Esophagus squamous epithelium (tissue), 5 donors: ENCODE data around the gene TMEM127. TPM values are rescaled to one million over a fixed set of nuclear protein-coding genes. Genes with fewer than 3 reads are reported as not detected.
"Not testable (repeated sequence)": the region's sequence is repeated elsewhere in the genome, so short reads cannot be mapped to it uniquely, and the experiment has no call there.

Experiments
- DNase-seq: peaks from one replicate; lab custom pipeline; 2025; lab: John Stamatoyannopoulos, UW
- H3K27ac ChIP-seq, 4 donors: fragments of 200-600 bp; sonication (generic); one replicate each; pipeline ENCODE4 v1.5.1; 2016 to 2019; ENCODE audit warnings: mild to moderate bottlenecking in 1 of 4
- H3K27me3 ChIP-seq, 4 donors: fragments of 200-600 bp; sonication (generic); 1 replicate in 3 of 4; 2 replicates in 1 of 4; pipeline versions ENCODE4 v1.5.1 to v1.6.0; 2017 to 2021; ENCODE audit warnings: antibody characterized with exemption in 1 of 4
- H3K36me3 ChIP-seq, 3 donors: fragments of 200-600 bp; sonication (generic); one replicate each; pipeline ENCODE4 v1.5.1; 2016 to 2019
- H3K4me1 ChIP-seq, 3 donors: fragments of 200-600 bp; sonication (generic); one replicate each; pipeline ENCODE4 v1.5.1; 2017 to 2019
- H3K4me3 ChIP-seq, 4 donors: fragments of 200-600 bp; sonication (generic); 1 replicate in 3 of 4; 2 replicates in 1 of 4; pipeline ENCODE4 v1.5.1; 2016 to 2019; ENCODE audit warnings: mild to moderate bottlenecking in 2 of 4, moderate library complexity in 1 of 4
- H3K9me3 ChIP-seq, 3 donors: fragments of 200-600 bp; sonication (generic); one replicate each; pipeline ENCODE4 v1.5.1; 2016 to 2019
- CTCF ChIP-seq, 6 experiments: fragments of 450-650 bp in 4 of 6; fragments of 200-600 bp in 2 of 6; sonication (generic) in 2 of 6; IDR thresholded peaks; one replicate each; pipeline ENCODE4 v1.5.1; 2016 to 2019; ENCODE audit warnings: antibody characterized with exemption in 6 of 6, mild to moderate bottlenecking in 4 of 6, moderate library complexity in 4 of 6
- POLR2A ChIP-seq, 4 donors: fragments of 450-650 bp; IDR thresholded peaks; one replicate each; pipeline ENCODE4 v1.6.1; 2017; ENCODE audit warnings: antibody characterized with exemption in 4 of 4, mild to moderate bottlenecking in 4 of 4, moderate library complexity in 3 of 4
- WGBS, 2 donors: methylation state at CpG; one replicate each; pipeline ENCODE4 v1.1.5; 2018; 5-methylcytosine and 5-hydroxymethylcytosine counted together
- intact Hi-C: fragments of 100-400 bp; cut with DNase I; formaldehyde crosslinking; loops from one replicate; pipeline ENCODE4 v1.15.0; 2022
- total RNA-seq, 4 donors: library from RNA; depleted of rRNA; stranded (reverse); fragments of >200 nt; gene quantifications; one replicate each; pipeline ENCODE4 v1.1.0, GENCODE V29; 2016
- donor health status: DM: yes; HTN: yes; CAD: no.

Gene TMEM127
- total RNA-seq, 4 donors from 2014 or later = 26.0 to 45.9 (median 30.5) TPM

GRCh38 chr2:96258166-96259022 lies 7.4 kb downstream of the TMEM127 start:
- H3K9me3 ChIP-seq = no peaks in the 10 kb centered on the region
- H3K4me3 ChIP-seq = no peak overlapping the region
- DNase-seq = no peak
- peak overlapping the region; percentile 22 to 92 (median 88) for H3K27ac ChIP-seq
- intact Hi-C loops = loop anchor here (5.0 kb wide), 1 partner anchor 46 kb away; no protein-coding TSS in a partner anchor
- TF ChIP-seq POLR2A (IDR thresholded peaks at IDR 0.05) (no peak), CTCF (IDR thresholded peaks at IDR 0.05) (no peak)
- H3K36me3 ChIP-seq = peaks cover 16 to 76% (median 23%) of the 10 kb centered on the region in 3 donors
- 82 to 84% methylated on average over 5 of the region's 7 CpGs for WGBS, 2 donors
- no peaks in the 10 kb centered on the region for H3K27me3 ChIP-seq
- H3K4me1 ChIP-seq = peaks cover 26 to 95% (median 49%) of the 10 kb centered on the region in 3 donors

- 74 to 95% methylated on average over 2 to 3 of the region's 3 CpGs for WGBS, 2 donors
- intact Hi-C loops = loop anchor here (5.0 kb wide), 1 partner anchor 45 kb away; no protein-coding TSS in a partner anchor
- H3K4me3 ChIP-seq, H3K27me3 ChIP-seq, DNase-seq, H3K9me3 ChIP-seq: not testable (repeated sequence)
- peak overlapping the region in 3 of 4 donors; percentile 86 to 92 (median 91) for H3K27ac ChIP-seq
- H3K36me3 ChIP-seq = peaks cover 22 to 79% (median 29%) of the 10 kb centered on the region in 3 donors
- H3K4me1 ChIP-seq = peaks cover 26 to 89% (median 45%) of the 10 kb centered on the region in 3 donors
Observed at GRCh38 chr2:96257744-96258143, 8.1 kb downstream of the TMEM127 start.

GRCh38 chr2:96256611-96257113 lies 9.1 kb downstream of the TMEM127 start:
- TF ChIP-seq CTCF (IDR thresholded peaks at IDR 0.05) (no peak), POLR2A (IDR thresholded peaks at IDR 0.05) (no peak)
- no peaks in the 10 kb centered on the region for H3K9me3 ChIP-seq
- DNase-seq = no peak
- peak overlapping the region in 3 of 4 donors; percentile 44 to 92 (median 91) for H3K27ac ChIP-seq
- H3K36me3 ChIP-seq = peaks cover 32 to 81% (median 34%) of the 10 kb centered on the region in 3 donors
- no peak overlapping the region for H3K4me3 ChIP-seq
- H3K27me3 ChIP-seq = no peaks in the 10 kb centered on the region
- intact Hi-C loops = loop anchor here (5.0 kb wide), 1 partner anchor 44 kb away; no protein-coding TSS in a partner anchor
- 68% methylated on average over 6 of the region's 6 CpGs for WGBS, 2 donors
- H3K4me1 ChIP-seq = peaks cover 26 to 81% (median 42%) of the 10 kb centered on the region in 3 donors

GRCh38 chr2:96254571-96254970 lies 11.2 kb downstream of the TMEM127 start:
- Histone ChIP-seq H3K36me3 (peaks cover 34 to 98% (median 34%) of the 10 kb centered on the region in 3 donors), H3K4me1 (peaks cover 6 to 81% (median 21%) of the 10 kb centered on the region in 3 donors), H3K9me3 (no peaks in the 10 kb centered on the region), H3K4me3 (no peak overlapping the region), H3K27ac (peak overlapping the region in 3 of 4 donors; percentile 47 to 50 (median 47)), H3K27me3 (no peaks in the 10 kb centered on the region)
- TF ChIP-seq POLR2A (IDR thresholded peaks at IDR 0.05) = no peak
- no peak for TF ChIP-seq CTCF (IDR thresholded peaks at IDR 0.05)
- intact Hi-C loops = no loop called here
- DNase-seq = no peak
- WGBS, 2 donors = 70 to 92% methylated on average over 2 to 6 of the region's 11 CpGs

GRCh38 chr2:96253006-96253405 lies 12.8 kb downstream of the TMEM127 start:
- Histone ChIP-seq H3K27me3 (no peaks in the 10 kb centered on the region), H3K4me1 (peaks cover 0 to 70% (median 6%) of the 10 kb centered on the region in 3 donors), H3K36me3 (peaks cover 26 to 87% (median 34%) of the 10 kb centered on the region in 3 donors), H3K9me3 (no peaks in the 10 kb centered on the region), H3K27ac (peak overlapping the region in 1 of 4 donors; percentile 10), H3K4me3 (no peak overlapping the region)
- intact Hi-C loops = no loop called here
- DNase-seq = no peak
- WGBS, 2 donors = 81 to 90% methylated on average over 2 to 4 of the region's 7 CpGs
- no peak for TF ChIP-seq POLR2A (IDR thresholded peaks at IDR 0.05)
- no peak for TF ChIP-seq CTCF (IDR thresholded peaks at IDR 0.05)
